ENCODE data around the gene STEAP1.
"Not testable (repeated sequence)": the region's sequence is repeated elsewhere in the genome, so short reads cannot be mapped to it uniquely, and the experiment has no call there.

STEAP1 gene

DNA sequence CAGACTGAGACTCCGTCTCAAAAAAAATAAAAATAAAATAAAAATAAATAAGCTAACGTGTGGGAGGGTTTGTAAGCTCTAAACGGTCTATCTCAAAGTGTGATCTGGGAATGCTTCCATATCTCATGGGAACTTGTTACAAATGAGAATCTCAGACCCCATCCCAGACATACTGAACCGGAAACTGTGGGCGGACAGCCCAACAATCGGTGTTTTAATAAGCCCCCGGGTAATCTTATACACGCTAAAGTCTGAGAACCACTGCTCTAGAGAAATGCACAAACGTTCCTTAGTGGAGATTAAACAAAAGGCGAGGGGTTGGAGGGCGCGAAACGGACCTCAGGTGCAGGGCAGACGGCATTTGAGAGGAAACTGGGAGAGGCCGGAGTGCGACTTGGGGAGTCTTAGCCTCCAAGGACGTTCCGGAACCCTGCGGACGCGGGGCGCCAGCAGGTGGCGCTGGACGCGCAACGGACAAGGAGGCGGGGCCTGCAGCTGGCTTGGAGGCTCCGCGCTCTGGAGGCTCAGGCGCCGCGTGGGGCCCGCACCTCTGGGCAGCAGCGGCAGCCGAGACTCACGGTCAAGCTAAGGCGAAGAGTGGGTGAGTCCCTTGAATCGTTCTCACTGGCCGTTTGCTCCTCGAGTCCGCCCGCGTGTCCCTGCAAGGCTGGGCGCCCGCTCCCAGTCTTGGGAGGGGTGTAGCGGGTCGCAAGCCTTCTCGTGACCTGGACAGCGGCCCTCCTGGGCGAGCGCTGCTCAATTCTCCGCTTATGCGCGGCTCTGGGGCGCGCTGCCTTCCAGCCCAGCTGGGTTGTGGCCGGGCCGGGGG is at the start of gene STEAP1:
Gene STEAP1 (plus strand): TSS at position 527 of the 829 bp plus-strand sequence. CDS start 5,320 bp downstream, outside the sequence.
- peak; percentile 72 for DNase-seq (ENCODE audit: low spot score)

GRCh38 chr7:90114972-90115371 is 39.3 kb upstream of the STEAP1 start:
- DNase-seq (ENCODE audit: low spot score), result not testable (repeated sequence)

- DNase-seq (ENCODE audit: low spot score), result peak; percentile 50
Measured at GRCh38 chr7:90118551-90119177, 35.6 kb upstream of the STEAP1 start.

DNA sequence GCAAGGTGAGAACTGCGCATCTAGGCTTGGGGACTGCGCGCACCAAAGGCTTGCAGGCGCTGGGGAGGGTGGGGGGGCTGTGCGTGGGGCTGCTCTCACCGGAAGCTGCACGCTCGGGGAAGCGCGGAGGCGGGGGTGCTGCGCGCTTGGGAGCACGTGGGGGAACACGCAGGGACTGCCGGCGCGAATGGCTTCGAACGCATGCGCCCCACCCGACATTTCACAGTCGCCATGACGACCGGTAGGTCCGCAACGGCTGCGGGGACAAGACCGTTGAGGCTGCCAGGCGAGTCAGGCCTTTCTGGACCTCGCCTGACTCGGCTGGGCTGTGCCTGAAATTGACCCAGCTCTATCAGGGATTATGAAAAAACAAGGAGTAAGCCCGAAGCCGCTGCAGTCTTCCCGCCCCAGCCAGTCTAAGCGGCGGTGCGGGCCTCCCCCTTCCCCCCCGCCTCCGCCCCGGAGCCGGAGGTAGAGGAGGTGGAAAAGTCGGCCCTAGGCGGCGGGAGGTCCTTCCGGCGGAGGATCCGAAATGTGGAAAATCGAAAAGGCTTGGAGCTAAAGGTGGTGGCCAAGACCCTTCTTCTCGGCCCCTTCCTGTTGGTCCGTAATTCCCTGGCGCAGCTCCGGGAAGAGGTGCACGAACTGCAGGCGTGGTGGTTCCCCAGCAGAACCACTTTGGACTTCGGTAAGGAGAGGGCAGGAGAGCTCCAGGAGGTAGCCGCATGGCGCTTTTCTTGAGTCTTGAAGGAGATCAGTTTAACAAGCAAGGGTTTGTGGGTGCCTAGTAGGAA is 34.9 kb upstream of the STEAP1 start:
- DNase-seq (ENCODE audit: low spot score), result peak; percentile 77

GRCh38 chr7:90120205-90120604 is 34.1 kb upstream of the STEAP1 start:
- not testable (repeated sequence) for DNase-seq (ENCODE audit: low spot score)

- DNase-seq (ENCODE audit: low spot score), result not testable (repeated sequence)
Measured at GRCh38 chr7:90131746-90132145, 22.5 kb upstream of the STEAP1 start.

DNA sequence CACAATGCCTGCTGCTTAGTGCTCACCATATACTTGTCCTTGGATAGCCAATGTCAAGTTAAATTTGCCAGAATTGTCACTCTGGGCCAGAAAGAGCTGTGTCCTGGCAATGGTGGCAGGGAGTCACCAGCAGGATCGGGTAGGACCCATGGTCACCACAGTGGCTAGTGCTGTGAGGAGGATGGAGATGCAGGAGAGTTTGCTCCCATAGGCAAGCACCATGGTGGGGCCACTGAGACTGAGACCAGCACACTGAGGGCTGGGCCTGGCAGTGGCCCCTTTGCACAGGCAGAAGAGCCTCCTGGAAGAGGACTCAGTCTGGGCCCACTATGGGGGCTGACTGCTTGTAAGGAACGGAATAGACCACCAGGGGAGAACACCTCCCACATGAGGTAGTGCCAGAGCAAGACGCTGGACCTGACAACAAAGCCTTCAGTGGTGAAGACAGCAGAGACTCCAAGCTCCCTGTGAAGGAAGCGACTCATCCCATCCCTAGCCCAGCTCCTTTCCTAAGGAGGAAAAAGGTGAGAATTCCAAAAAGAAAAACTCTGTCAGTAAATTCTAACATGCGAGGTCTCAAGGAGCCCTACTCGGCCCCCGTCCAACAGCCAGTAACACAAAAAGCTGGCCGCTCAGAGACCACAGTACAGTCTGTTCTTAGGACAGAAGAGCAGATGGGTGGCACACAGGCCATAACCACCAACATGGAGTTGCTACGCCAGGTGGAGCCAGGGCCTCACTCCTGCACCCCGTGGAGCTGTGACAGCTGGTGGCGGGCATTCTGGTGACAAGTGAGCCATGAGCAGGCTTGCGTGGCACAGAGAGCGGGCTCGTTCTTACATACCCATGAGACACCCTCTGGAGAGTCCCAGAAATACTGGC is 6.9 kb upstream of the STEAP1 start:
- DNase-seq (ENCODE audit: low spot score), result not testable (repeated sequence)

DNA sequence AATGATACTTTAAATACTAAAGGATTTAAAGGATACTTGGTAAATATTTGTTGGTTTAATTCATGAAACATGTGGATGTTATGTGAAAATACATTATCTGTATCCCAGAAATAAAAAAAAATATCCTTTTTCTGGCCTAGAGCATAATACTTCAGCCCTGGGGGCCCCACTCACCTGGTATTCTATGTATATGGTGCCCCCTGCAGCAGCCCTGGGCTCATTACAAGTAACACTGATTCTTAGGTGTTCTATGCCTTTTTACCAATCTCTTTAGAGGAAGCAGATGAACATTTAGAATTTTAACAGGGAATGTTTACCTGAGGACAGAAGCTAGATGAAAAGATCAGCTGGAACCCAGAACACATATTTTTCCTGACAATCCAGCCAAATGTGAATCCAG is 4.8 kb upstream of the STEAP1 start:
- not testable (repeated sequence) for DNase-seq (ENCODE audit: low spot score)

GRCh38 chr7:90151884-90152283 is 2.4 kb upstream of the STEAP1 start:
- DNase-seq (ENCODE audit: low spot score), result not testable (repeated sequence)

DNA sequence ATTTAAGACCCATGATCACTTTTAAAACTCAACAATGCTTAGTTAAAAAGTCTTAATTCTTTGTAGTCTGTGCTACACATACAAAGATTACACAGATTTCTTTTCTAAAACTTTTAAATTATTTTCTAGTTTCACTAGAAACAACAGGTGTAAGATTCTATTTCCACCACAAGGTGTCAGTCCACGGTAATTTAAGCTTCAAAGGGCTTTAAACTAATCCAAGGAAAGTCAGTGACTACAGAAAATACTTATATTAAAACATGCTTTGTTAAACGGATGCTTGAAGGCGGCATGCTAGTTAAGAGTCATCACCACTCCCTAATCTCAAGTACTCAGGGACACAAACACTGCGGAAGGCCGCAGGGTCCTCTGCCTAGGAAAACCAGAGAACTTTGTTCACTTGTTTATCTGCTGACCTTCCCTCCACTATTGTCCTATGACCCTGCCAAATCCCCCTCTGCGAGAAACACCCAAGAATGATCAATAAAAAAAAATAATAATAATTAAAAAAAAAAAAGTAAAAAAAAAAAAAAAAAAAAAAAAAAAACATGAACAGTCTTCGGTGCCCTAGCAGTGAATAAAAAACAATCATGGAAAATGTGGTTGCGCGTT is 1.5 kb upstream of the STEAP1 start:
- DNase-seq (ENCODE audit: low spot score), result peak; percentile 11

GRCh38 chr7:90155206-90155605 is 937 bp downstream of the STEAP1 start:
- no peak for DNase-seq (ENCODE audit: low spot score)

- DNase-seq (ENCODE audit: low spot score), result not testable (repeated sequence)
Measured at GRCh38 chr7:90157331-90157730, 3.1 kb downstream of the STEAP1 start.

DNA sequence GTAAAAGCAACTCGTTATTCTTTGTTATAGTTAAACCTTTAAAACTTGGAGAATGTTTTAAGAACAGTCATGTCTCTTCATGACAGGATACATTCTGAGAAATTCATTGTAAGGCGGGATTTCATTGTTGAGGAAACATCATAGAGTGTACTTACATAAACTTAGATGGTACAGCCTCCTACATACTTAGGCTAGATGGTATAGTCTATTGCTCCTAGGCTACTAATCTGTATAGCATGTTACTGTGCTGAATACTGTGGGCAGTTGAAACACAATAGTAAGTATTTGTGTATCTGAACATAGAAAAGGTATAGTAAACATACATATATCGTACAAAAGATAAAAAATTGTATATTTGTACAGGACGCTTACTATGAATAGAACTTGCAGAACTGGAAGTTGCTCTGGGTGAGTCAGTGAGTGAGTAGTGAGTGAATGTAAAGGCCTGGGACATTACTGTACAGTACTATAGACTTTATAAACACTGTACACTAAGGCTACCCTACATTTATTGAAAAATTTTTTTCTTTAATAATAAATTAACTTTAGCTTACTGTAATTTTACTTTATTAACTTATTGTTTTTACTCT is 3.6 kb downstream of the STEAP1 start:
- not testable (repeated sequence) for DNase-seq (ENCODE audit: low spot score)

- DNase-seq (ENCODE audit: low spot score), result no peak
Measured at GRCh38 chr7:90163534-90163933, 9.3 kb downstream of the STEAP1 start.

DNA sequence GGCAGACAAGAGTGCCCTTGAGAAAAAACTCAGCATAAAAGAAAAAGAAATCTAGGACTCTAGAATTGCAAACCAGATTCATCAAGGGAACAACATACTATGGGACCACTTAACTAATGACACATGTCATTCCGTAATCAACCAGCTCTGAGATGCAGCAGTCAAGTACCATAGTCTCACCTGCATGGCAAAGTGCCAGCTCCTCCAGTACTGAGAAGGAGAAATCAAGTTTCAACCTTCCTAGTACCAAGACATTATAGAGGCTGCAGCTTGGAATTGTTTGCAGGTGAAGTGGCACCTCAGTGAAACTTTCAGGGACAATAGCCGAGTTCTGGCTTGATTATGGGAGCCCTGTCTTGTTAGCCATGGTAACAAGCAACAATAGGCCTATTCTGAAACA is 11.5 kb downstream of the STEAP1 start:
- no peak for DNase-seq (ENCODE audit: low spot score)

GRCh38 chr7:90166153-90166552 is 11.9 kb downstream of the STEAP1 start:
- DNase-seq (ENCODE audit: low spot score), result no peak

DNA sequence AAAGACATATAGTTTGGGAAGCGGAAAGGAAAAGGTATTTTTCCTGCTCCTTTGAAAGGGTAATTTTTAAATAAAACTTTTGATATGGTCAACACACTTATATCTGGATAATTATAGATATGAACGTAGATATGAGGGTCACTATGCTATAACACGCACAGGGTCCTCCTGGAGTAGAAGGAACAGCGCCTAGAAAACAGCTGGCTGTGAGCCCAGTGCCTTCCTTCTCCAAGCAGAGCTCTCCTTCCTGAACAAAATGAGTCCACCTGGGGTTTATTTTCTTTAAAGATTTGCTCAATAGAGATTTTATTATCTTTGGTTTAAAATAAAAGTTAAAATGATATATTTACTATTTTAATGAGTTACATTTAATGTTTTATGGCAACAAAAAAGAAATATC is 13.1 kb downstream of the STEAP1 start:
- no peak for DNase-seq (ENCODE audit: low spot score)

- no peak for DNase-seq (ENCODE audit: low spot score)
Measured at GRCh38 chr7:90169891-90170290, 15.6 kb downstream of the STEAP1 start.

DNA sequence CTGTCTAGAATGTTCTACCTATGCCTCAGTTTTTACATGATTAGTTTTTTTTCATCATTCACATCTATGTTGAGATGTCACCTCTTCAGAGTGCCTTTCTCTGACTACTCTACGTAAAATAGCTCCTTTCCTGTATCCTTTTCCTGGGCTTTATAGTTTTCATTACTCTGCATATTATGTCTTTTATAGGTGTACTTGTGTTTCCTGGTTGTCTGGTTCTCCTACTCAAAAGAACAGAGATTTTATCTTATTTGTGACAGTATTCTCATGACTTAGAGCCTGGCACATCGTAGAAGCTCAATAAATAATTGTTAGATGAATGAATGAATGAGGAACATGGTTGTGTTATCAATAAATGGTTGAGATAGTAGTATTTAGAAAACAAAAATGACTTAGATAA is 17.9 kb downstream of the STEAP1 start:
- no peak for DNase-seq (ENCODE audit: low spot score)

DNA sequence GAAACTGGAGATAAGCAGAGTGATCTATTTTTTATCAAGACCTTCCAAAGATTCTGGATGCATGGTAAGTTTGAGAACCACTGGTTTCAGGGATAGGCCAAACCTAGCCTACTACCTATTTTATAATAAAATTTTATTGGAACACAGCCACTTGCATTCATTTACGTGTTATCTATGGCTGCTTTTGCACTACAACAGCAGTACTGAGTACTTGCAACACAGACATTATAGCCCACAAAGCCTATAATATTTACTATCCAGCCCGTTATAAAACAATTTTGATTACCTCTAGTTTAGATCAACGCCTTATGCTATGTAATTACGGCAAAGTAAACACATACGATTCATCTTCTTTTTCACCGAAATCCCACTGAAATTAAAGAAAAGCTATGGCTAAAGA is 18.4 kb downstream of the STEAP1 start:
- DNase-seq (ENCODE audit: low spot score), result no peak

Data from putamen (tissue), 1 donor.